Panc1 (cell line): ENCODE results near the gene SLC22A23. TPM values are rescaled to one million over a fixed set of nuclear protein-coding genes. Genes with fewer than 3 reads are reported as not detected.

ENCODE experiments used
- ATAC-seq: fragments of 200-7000 bp; cut with Tn5 transposase; 2 replicates; pipeline ENCODE4 v1.9.1; 2020; ENCODE audit warnings: mild to moderate bottlenecking, moderate library complexity
- BruUV-seq: library from RNA; stranded (reverse); fragments of 400-500 nt; replicated peaks from 2 replicates; lab custom pipeline; 2021; lab: Mats Ljungman, UMichigan
- CTCF ChIA-PET: fragments of 300-600 bp; sonication (Branson Sonifier 250); formaldehyde crosslinking; loops from one replicate; lab custom pipeline; 2022; ENCODE audit warnings: antibody characterized with exemption; lab: Charles Lee
- POLR2A ChIA-PET: fragments of 300-600 bp; sonication (Branson Sonifier 250); formaldehyde crosslinking; loops from one replicate; lab custom pipeline; 2022; ENCODE audit warnings: antibody characterized with exemption; lab: Charles Lee
- DNase-seq: peaks from one replicate; pipeline ENCODE4 v3.0.0-alpha.2; 2010; ENCODE audit warnings: low read depth, low spot score
- H3K27ac ChIP-seq: 2 replicates; pipeline ENCODE4 v1.5.1; 2011; ENCODE audit warnings: mild to moderate bottlenecking, low read length, inconsistent platforms
- H3K27me3 ChIP-seq: fragments of 200-500 bp; sonication (Bioruptor generic); 2 replicates; pipeline ENCODE4 v1.6.0; 2014; ENCODE audit warnings: low read length, inconsistent platforms; ENCODE audit not compliant: control insufficient read depth, insufficient read depth
- H3K36me3 ChIP-seq: fragments of 200-500 bp; sonication (Bioruptor generic); 2 replicates; pipeline ENCODE4 v1.5.1; 2014; ENCODE audit warnings: inconsistent platforms, mild to moderate bottlenecking, low read length, moderate library complexity; ENCODE audit not compliant: control insufficient read depth, insufficient read depth
- H3K4me1 ChIP-seq: 2 replicates; pipeline ENCODE4 v1.5.1; 2011; ENCODE audit warnings: inconsistent platforms, mild to moderate bottlenecking, low read length, moderate library complexity; ENCODE audit not compliant: control insufficient read depth, insufficient read depth
- H3K4me3 ChIP-seq, 2 experiments: 2 replicates each; pipeline ENCODE4 v1.5.1; 2011 to 2012; ENCODE audit warnings: low read depth in 2 of 2, low read length in 2 of 2, mild to moderate bottlenecking in 2 of 2, inconsistent platforms in 1 of 2, moderate library complexity in 1 of 2
- H3K9me3 ChIP-seq: fragments of 200-500 bp; sonication (Bioruptor generic); 2 replicates; pipeline ENCODE4 v1.5.1; 2014; ENCODE audit warnings: low read depth, mild to moderate bottlenecking, inconsistent platforms, low read length, moderate library complexity; ENCODE audit not compliant: control insufficient read depth, insufficient read depth
- POLR2AphosphoS5 ChIP-seq: IDR thresholded peaks from 2 replicates; pipeline ENCODE4 v1.6.1; 2012; ENCODE audit warnings: mild to moderate bottlenecking, low read depth, low read length, moderate library complexity
- SIN3A ChIP-seq: IDR thresholded peaks from 2 replicates; pipeline ENCODE4 v1.6.1; 2012; ENCODE audit warnings: low read depth, mild to moderate bottlenecking, low read length, moderate library complexity, borderline replicate concordance; ENCODE audit not compliant: insufficient read depth
- TCF7L2 ChIP-seq: IDR thresholded peaks from 2 replicates; pipeline ENCODE4 v1.6.1; 2011; ENCODE audit warnings: mild to moderate bottlenecking, low read depth, low read length, inconsistent platforms
- in situ Hi-C: cut with HindIII; loops from 2 replicates; pipeline ENCODE4 v1.10.0; 2016; ENCODE audit warnings: low sequenced_read_pairs, low pct_unique_long_range_greater_than_20kb
- intact Hi-C: fragments of 100-400 bp; cut with micrococcal nuclease; formaldehyde crosslinking; loops from one replicate; pipeline ENCODE4 v1.10.0; 2022; ENCODE audit not compliant: unreplicated experiment
- total RNA-seq: library from RNA; stranded (reverse); gene quantifications from one replicate; pipeline ENCODE4 v1.2.1, GENCODE V29; 2021; ENCODE audit not compliant: unreplicated experiment
- TF ChIP-seq, protein P1 (sequence below), 2 experiments: IDR thresholded peaks; 2 replicates each; pipeline ENCODE4 v1.6.1; 2011 to 2012; ENCODE audit warnings: low read depth in 2 of 2, control low read depth in 1 of 2, low read length in 1 of 2, mild to moderate bottlenecking in 1 of 2, moderate library complexity in 1 of 2; ENCODE audit not compliant: insufficient read depth in 1 of 2
- TF ChIP-seq, protein P2 (sequence below): fragments of 450-650 bp; IDR thresholded peaks from 2 replicates; pipeline ENCODE4 v1.5.1; 2017; ENCODE audit warnings: mild to moderate bottlenecking

The SLC22A23 gene
- total RNA-seq, 1 experiment from 2014 or later = 4.5 TPM

DNA sequence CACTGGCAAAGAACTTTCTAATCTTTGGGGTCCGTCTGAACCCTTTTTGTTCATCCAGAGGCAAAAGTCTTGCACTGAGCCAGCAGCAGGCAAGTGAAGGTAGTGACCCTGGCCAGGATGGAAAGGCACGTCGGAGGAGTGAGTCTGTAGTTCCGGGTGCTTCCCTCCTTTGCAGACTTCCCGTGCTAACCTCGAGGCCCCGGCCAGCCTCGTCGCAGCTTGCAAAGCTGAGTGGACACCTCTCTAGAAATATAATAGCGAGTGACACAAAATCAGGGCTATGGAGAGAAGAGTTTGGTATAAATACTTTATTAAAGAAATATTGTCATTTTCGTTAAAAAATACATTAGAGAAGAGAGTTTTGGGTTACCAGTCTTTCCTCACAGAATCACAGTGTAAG lies 188.2 kb downstream of the SLC22A23 start:
- in situ Hi-C loops (no loop called here), intact Hi-C loops (no loop called here)
- Histone ChIP-seq H3K27ac (no peak overlapping the region), H3K4me1 (no peaks in the 10 kb centered on the region), H3K27me3 (no peaks in the 10 kb centered on the region), H3K36me3 (peaks cover 4% of the 10 kb centered on the region; the same call in 1 of the 2 replicates), H3K9me3 (no peaks in the 10 kb centered on the region), H3K4me3 (no peak overlapping the region)
- ChIA-PET POLR2A (no interaction called here), CTCF (no interaction called here)
- no peak for ATAC-seq
- TF ChIP-seq, protein P1, sequence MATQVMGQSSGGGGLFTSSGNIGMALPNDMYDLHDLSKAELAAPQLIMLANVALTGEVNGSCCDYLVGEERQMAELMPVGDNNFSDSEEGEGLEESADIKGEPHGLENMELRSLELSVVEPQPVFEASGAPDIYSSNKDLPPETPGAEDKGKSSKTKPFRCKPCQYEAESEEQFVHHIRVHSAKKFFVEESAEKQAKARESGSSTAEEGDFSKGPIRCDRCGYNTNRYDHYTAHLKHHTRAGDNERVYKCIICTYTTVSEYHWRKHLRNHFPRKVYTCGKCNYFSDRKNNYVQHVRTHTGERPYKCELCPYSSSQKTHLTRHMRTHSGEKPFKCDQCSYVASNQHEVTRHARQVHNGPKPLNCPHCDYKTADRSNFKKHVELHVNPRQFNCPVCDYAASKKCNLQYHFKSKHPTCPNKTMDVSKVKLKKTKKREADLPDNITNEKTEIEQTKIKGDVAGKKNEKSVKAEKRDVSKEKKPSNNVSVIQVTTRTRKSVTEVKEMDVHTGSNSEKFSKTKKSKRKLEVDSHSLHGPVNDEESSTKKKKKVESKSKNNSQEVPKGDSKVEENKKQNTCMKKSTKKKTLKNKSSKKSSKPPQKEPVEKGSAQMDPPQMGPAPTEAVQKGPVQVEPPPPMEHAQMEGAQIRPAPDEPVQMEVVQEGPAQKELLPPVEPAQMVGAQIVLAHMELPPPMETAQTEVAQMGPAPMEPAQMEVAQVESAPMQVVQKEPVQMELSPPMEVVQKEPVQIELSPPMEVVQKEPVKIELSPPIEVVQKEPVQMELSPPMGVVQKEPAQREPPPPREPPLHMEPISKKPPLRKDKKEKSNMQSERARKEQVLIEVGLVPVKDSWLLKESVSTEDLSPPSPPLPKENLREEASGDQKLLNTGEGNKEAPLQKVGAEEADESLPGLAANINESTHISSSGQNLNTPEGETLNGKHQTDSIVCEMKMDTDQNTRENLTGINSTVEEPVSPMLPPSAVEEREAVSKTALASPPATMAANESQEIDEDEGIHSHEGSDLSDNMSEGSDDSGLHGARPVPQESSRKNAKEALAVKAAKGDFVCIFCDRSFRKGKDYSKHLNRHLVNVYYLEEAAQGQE (IDR thresholded peaks at IDR 0.05; ENCODE audit: insufficient read depth in 1 of 2, low read depth in 2 of 2, low read length in 1 of 2) = no peak
- TF ChIP-seq POLR2AphosphoS5 = no peak
- TF ChIP-seq TCF7L2 = no peak
- TF ChIP-seq SIN3A = no peak
- TF ChIP-seq, protein P2, sequence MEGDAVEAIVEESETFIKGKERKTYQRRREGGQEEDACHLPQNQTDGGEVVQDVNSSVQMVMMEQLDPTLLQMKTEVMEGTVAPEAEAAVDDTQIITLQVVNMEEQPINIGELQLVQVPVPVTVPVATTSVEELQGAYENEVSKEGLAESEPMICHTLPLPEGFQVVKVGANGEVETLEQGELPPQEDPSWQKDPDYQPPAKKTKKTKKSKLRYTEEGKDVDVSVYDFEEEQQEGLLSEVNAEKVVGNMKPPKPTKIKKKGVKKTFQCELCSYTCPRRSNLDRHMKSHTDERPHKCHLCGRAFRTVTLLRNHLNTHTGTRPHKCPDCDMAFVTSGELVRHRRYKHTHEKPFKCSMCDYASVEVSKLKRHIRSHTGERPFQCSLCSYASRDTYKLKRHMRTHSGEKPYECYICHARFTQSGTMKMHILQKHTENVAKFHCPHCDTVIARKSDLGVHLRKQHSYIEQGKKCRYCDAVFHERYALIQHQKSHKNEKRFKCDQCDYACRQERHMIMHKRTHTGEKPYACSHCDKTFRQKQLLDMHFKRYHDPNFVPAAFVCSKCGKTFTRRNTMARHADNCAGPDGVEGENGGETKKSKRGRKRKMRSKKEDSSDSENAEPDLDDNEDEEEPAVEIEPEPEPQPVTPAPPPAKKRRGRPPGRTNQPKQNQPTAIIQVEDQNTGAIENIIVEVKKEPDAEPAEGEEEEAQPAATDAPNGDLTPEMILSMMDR = no peak
- BruUV-seq = no TSS peak
- no peak for DNase-seq

DNA sequence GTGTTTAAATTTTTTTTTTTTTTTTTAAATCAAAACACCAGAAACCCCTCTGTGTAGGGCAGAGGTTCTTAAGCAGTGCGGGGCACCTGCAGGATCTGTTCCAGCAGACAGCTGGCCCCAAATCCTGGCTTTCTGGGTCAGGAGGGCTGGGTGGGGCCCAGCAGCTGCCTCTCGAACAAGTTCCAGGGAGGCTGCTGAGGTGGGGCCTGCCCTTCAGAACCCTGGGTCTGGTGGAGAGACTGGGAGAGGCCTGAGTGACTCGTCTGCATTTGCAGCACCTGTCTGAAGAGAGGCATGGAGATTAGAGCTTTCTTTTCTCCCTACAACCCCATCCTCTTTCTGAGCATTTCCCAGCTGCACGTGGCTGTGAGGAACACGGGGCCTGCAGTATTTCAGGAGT lies 189.7 kb downstream of the SLC22A23 start:
- ATAC-seq (no peak), DNase-seq (no peak)
- H3K9me3 ChIP-seq = no peaks in the 10 kb centered on the region
- no peaks in the 10 kb centered on the region for H3K4me1 ChIP-seq
- intact Hi-C loops = no loop called here
- H3K27ac ChIP-seq = no peak overlapping the region
- no peaks in the 10 kb centered on the region for H3K27me3 ChIP-seq
- POLR2A ChIA-PET = no interaction called here
- H3K4me3 ChIP-seq = no peak overlapping the region
- CTCF ChIA-PET = no interaction called here
- TF ChIP-seq TCF7L2 = no peak
- TF ChIP-seq, protein P2 = no peak
- TF ChIP-seq POLR2AphosphoS5 = no peak
- TF ChIP-seq, protein P1 (IDR thresholded peaks at IDR 0.05; ENCODE audit: insufficient read depth in 1 of 2, low read depth in 2 of 2, low read length in 1 of 2) = no peak
- no peak for TF ChIP-seq SIN3A
- in situ Hi-C loops = no loop called here
- H3K36me3 ChIP-seq = peaks cover 4% of the 10 kb centered on the region; the same call in 1 of the 2 replicates
- no TSS peak for BruUV-seq
